Stimulated activated CD8-positive, alpha-beta memory T cell treated with anti-CD3 and anti-CD28 coated beads, Interleukin-12 subunit alpha, Interleukin-12 subunit beta, amount 100 ng/mL, for 24 hours (primary cell): ENCODE measurements around the gene MYL6.
"Not testable (repeated sequence)": the region's sequence is repeated elsewhere in the genome, so short reads cannot be mapped to it uniquely, and the experiment has no call there.

Experiments used
- DNase-seq: peaks from one replicate; pipeline ENCODE4 v3.0.0-alpha.2; 2020; ENCODE audit errors: extremely low read depth

MYL6 gene

GRCh38 chr12:56158029-56158925 lies at the start of gene MYL6:
MYL6 (plus strand) TSS chr12:56158359; CDS start chr12:56158402, 43 bp downstream.
- DNase-seq = peak; percentile 76

- DNase-seq = no peak
These were observed 47.6 kb upstream of the MYL6 start for GRCh38 chr12:56110571-56110970.

- DNase-seq = no peak
These were observed 44.1 kb upstream of the MYL6 start for GRCh38 chr12:56114084-56114483.

- no peak for DNase-seq
These were observed 42.8 kb upstream of the MYL6 start for GRCh38 chr12:56115329-56115728.

GRCh38 chr12:56116267-56117081 lies 41.7 kb upstream of the MYL6 start, which contains the start of gene RPL41:
RPL41 (plus strand) TSS chr12:56116633.
- DNase-seq = peak; percentile 81

- not testable (repeated sequence) for DNase-seq
These were observed 41.0 kb upstream of the MYL6 start for GRCh38 chr12:56117082-56117706.

GRCh38 chr12:56117778-56118687 lies 40.1 kb upstream of the MYL6 start, which contains the start of gene ZC3H10:
ZC3H10 (plus strand) TSS chr12:56118266; CDS start chr12:56120563, 2,297 bp downstream.
- peak; percentile 95 for DNase-seq

GRCh38 chr12:56118688-56119357 lies 39.3 kb upstream of the MYL6 start:
- DNase-seq = no peak

- DNase-seq = no peak
These were observed 38.8 kb upstream of the MYL6 start for GRCh38 chr12:56119361-56119796.

GRCh38 chr12:56120158-56120846 lies 37.9 kb upstream of the MYL6 start:
- no peak for DNase-seq

- no peak for DNase-seq
These were observed 36.8 kb upstream of the MYL6 start for GRCh38 chr12:56121204-56121870.

GRCh38 chr12:56122637-56123036 lies 35.5 kb upstream of the MYL6 start:
- DNase-seq = no peak

- no peak for DNase-seq
These were observed 34.0 kb upstream of the MYL6 start for GRCh38 chr12:56124133-56124532.

GRCh38 chr12:56126732-56127239 lies 31.4 kb upstream of the MYL6 start:
- no peak for DNase-seq

GRCh38 chr12:56127485-56127887 lies 30.7 kb upstream of the MYL6 start:
- no peak for DNase-seq

- DNase-seq = peak; percentile 90
These were observed 30.1 kb upstream of the MYL6 start, which contains the start of gene ESYT1 for GRCh38 chr12:56127888-56128669. ESYT1 (plus strand) TSS chr12:56128267; CDS start chr12:56128320, 53 bp downstream.

GRCh38 chr12:56128670-56129205 lies 29.4 kb upstream of the MYL6 start:
- no peak for DNase-seq
